Measurements from ENCODE around the gene RAB4A.

GRCh38 chr1:229260297-229260696, 10.6 kb upstream of the RAB4A start:
- TF ChIP-seq ZNF843 (tag by site-specific recombination; IDR thresholded peaks at IDR 0.05) (no peak), WT1 (tag by site-specific recombination; IDR thresholded peaks at IDR 0.05) (no peak), SP2 (tag by site-specific recombination; IDR thresholded peaks at IDR 0.05) (no peak)

All from HEK293 (cell line).